Activated naive CD4-positive, alpha-beta T cell treated with anti-CD3 and anti-CD28 coated beads, Interleukin-2, amount 10 ng/mL, durations not matched to agents 7 days and 5 days (primary cell): Measurements from ENCODE around the gene RAB33A.

ENCODE experiments used
- CTCF ChIA-PET: fragments of 350-600 bp; sonication (Branson Sonifier 250); formaldehyde crosslinking; loops from one replicate; lab custom pipeline; 2021; ENCODE audit warnings: antibody characterized with exemption; lab: Charles Lee
- DNase-seq: peaks from one replicate; pipeline ENCODE4 v3.0.0-alpha.2; 2020
- H3K27ac Mint-ChIP-seq: one replicate; pipeline ENCODE4 v1.8.0; 2021; ENCODE audit warnings: mild to moderate bottlenecking, moderate library complexity, mixed read lengths
- H3K27me3 Mint-ChIP-seq: one replicate; pipeline ENCODE4 v1.8.0; 2021; ENCODE audit warnings: mild to moderate bottlenecking, mixed read lengths
- H3K36me3 Mint-ChIP-seq: one replicate; pipeline ENCODE4 v1.8.0; 2021; ENCODE audit warnings: mixed read lengths
- H3K4me1 Mint-ChIP-seq: one replicate; pipeline ENCODE4 v1.8.0; 2021; ENCODE audit warnings: mixed read lengths
- H3K4me3 Mint-ChIP-seq: one replicate; pipeline ENCODE4 v1.8.0; 2021; ENCODE audit warnings: mild to moderate bottlenecking, moderate library complexity, mixed read lengths
- H3K9me3 Mint-ChIP-seq: one replicate; pipeline ENCODE4 v1.8.0; 2021; ENCODE audit warnings: mixed read lengths

RAB33A gene

DNA sequence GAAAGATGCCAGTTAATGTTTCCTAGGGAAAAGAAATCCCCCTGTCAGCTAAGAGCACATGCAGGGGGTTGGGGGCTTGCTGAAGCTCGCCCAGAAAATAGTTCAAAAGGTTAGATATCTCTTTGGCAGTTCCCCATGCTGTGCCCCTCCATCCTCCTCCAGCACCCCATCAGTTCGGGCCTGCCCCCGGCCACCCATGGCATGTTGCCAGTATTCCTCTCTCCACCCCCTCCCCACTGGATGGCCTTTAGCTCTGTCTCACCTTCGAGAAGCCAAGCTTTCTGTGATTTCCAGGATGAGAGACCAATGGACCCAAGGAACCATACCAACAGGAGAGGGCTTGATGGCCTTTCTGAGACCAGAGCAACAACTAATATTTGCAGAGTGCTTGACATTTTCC is 5.2 kb downstream of the RAB33A start:
- Mint-ChIP-seq H3K4me1 (peaks cover 55% of the 10 kb centered on the region), H3K36me3 (peaks cover 49% of the 10 kb centered on the region), H3K4me3 (no peak overlapping the region), H3K27me3 (no peaks in the 10 kb centered on the region), H3K27ac (no peak overlapping the region), H3K9me3 (no peaks in the 10 kb centered on the region)
- CTCF ChIA-PET = interaction anchor here (0.5 to 1.4 kb wide), 4 partner anchors 15 to 96 kb away, joined by 3 to 6 read pairs (median 4); no protein-coding TSS in a partner anchor
- no peak for DNase-seq

DNA sequence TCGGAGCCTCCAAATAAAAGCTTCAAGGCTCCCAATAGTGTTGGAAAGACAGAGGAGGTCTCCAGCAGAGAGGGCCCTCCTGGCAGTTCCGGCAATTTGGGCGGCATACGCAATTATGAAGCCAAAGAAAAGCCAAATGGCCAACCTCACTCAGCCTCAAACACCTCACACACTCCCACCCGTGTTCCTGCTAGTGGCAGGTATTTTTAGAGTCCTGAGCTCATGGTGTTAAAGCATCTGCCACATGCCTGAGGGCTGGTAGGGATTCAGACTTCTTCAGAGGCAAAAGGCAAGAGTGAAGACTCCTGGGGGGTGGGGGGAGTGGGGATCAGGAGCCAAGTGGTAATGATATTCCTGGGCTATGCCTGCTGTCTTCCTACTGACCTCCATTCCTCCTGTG is 7.4 kb downstream of the RAB33A start:
- H3K4me3 Mint-ChIP-seq = no peak overlapping the region
- CTCF ChIA-PET = no interaction called here

DNA sequence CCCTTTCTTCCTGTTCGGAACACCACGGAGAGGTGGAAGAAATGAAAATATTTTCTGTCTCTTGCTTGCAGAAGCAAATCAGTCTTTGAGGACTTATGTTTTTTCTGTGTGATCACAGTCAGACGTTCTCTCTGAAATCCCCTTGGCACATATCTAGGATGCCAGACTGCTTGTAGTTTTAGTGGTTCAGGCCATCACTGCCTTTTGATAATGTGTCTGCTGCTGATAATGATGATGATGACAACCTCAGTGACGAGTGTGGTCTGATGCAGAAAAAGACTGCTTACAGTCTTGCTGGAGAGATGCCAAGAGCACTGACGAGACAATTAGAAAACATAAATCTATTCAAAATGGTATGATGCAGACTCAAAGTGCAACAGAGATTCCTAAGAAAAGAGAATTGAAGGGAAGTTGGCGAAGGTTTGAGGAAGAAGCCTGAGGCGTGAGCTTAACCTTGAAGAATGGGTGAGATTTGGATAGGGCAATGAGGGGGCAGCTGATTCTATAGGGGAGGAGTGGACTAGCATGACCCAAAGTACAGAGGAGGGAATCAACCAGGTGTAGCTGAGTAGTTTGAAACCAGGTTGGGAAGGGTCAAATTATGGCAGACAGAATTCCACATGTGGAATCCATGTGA is 7.9 kb downstream of the RAB33A start:
- Mint-ChIP-seq H3K27ac (peak overlapping the region; percentile 42), H3K9me3 (no peaks in the 10 kb centered on the region), H3K36me3 (peaks cover 41% of the 10 kb centered on the region), H3K4me1 (peaks cover 57% of the 10 kb centered on the region), H3K27me3 (no peaks in the 10 kb centered on the region), H3K4me3 (no peak overlapping the region)
- no peak for DNase-seq
- CTCF ChIA-PET = no interaction called here

More for the DNA sequence above, 7.4 kb downstream of the RAB33A start:
- Mint-ChIP-seq H3K4me1 (peaks cover 57% of the 10 kb centered on the region), H3K27ac (peak overlapping the region; percentile 42), H3K9me3 (no peaks in the 10 kb centered on the region), H3K27me3 (no peaks in the 10 kb centered on the region), H3K36me3 (peaks cover 44% of the 10 kb centered on the region)
- DNase-seq = no peak

DNA sequence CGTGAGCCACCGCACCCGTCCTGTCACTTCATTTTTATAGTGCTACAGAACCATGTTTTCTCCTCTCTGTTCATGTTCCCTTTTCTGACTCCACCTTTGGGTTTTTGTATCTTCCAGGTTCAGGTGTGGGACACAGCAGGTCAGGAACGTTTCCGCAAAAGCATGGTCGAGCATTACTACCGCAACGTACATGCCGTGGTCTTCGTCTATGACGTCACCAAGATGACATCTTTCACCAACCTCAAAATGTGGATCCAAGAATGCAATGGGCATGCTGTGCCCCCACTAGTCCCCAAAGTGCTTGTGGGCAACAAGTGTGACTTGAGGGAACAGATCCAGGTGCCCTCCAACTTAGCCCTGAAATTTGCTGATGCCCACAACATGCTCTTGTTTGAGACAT is 12.4 kb downstream of the RAB33A start:
- CTCF ChIA-PET = no interaction called here
- H3K36me3 Mint-ChIP-seq = peaks cover 20% of the 10 kb centered on the region
- peak overlapping the region; percentile 87 for H3K27ac Mint-ChIP-seq
- H3K27me3 Mint-ChIP-seq = no peaks in the 10 kb centered on the region
- H3K9me3 Mint-ChIP-seq = no peaks in the 10 kb centered on the region
- peak overlapping the region; percentile 35 for H3K4me3 Mint-ChIP-seq
- no peak for DNase-seq
- H3K4me1 Mint-ChIP-seq = peaks cover 43% of the 10 kb centered on the region

DNA sequence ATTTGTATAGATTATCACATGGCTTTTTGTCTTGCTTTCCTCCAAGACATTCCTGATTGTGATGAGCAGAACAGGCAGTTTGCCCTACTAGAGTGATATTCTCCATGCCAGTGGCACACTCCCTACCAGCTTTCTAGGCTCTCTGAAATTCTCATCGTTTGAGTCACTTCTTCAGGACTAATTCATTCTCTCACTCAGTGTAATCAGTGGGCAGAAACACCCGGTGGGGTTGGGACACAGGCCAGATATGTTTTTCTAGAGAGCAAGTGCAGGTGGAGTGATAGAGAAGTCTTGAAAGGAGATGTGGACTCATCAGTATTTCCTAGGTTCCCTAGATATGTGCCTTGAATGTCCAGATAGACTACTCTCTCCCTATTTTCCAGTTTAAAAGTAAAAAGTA is 13.1 kb downstream of the RAB33A start:
- Mint-ChIP-seq H3K36me3 (peaks cover 15% of the 10 kb centered on the region), H3K4me1 (peaks cover 37% of the 10 kb centered on the region), H3K4me3 (no peak overlapping the region), H3K27ac (peak overlapping the region; percentile 14), H3K27me3 (no peaks in the 10 kb centered on the region), H3K9me3 (no peaks in the 10 kb centered on the region)
- no peak for DNase-seq
- CTCF ChIA-PET = no interaction called here

DNA sequence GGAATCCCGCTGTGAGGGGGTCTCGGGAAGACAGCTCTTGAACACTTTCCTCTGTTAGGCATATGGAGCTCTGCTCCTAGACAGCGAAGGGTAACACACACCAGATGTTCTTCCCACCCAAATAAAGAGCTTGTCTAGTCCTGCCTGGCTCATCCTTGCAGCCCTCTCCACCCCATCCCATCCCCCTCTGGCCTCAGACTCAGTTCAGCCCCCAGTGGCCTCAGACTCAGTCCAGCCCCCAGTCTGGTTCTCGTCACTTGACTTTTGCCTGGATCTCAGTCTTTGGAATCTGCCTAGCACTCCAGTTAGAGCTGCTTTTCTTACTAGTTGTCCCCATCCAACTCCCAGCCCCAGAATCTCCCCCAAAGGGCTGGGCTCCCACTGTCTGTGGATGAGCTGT is 14.9 kb downstream of the RAB33A start:
- CTCF ChIA-PET = interaction anchor here (0.8 kb wide), 1 partner anchor 41 kb away, joined by 3 read pairs; no protein-coding TSS in a partner anchor
- Mint-ChIP-seq H3K9me3 (no peaks in the 10 kb centered on the region), H3K27me3 (no peaks in the 10 kb centered on the region), H3K36me3 (peaks cover 10% of the 10 kb centered on the region), H3K4me1 (peaks cover 30% of the 10 kb centered on the region), H3K4me3 (no peak overlapping the region), H3K27ac (no peak overlapping the region)
- DNase-seq = no peak

DNA sequence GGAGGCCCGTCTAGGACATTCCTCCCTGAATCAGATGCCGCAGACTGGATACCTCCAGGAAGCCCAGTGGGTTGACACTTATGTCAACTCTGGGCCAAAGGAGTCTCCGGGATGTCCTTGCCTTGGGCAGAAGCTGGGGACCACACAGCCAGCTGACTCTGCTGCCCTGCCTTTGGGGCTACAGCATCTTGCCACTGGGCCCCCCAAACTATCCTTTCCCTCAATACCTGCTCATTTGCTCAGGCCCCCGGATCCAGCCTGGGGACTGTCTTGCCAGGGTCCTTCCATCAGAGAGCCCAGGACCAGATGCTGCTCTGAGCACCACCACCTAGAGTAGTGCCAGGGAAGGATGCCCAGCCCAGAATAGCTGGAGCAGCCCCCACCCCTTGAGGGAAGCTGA is 19.0 kb downstream of the RAB33A start:
- Mint-ChIP-seq H3K36me3 (no peaks in the 10 kb centered on the region), H3K9me3 (no peaks in the 10 kb centered on the region), H3K27me3 (peaks cover 3% of the 10 kb centered on the region), H3K4me3 (no peak overlapping the region), H3K27ac (no peak overlapping the region), H3K4me1 (peaks cover 12% of the 10 kb centered on the region)
- no peak for DNase-seq
- CTCF ChIA-PET = interaction anchor here (1.0 to 5.9 kb wide), 4 partner anchors 16 to 586 kb away, joined by 3 to 67 read pairs (median 3); no protein-coding TSS in a partner anchor

DNA sequence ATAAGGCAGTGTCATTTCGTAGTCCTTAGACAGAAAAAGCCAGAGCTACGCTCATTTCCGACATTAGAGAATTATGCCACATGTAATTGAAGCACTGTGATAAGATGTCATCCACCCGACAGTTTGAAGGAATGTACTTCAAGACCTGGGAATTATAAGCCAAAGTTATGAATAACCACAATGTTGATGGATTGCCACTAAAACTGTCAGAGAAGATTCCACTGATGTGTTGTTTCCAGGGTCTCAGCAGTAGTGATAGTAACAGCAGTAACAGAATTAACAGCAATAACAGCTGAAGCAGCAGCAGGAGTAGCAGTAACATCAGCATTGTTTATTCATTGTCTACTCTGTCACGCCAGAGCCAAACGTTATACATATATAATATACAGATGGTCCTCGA is 24.7 kb downstream of the RAB33A start:
- Mint-ChIP-seq H3K27ac (no peak overlapping the region), H3K27me3 (peaks cover 3% of the 10 kb centered on the region), H3K36me3 (peaks cover 3% of the 10 kb centered on the region), H3K4me3 (no peak overlapping the region), H3K9me3 (no peaks in the 10 kb centered on the region), H3K4me1 (peaks cover 2% of the 10 kb centered on the region)
- DNase-seq = no peak
- CTCF ChIA-PET = no interaction called here

DNA sequence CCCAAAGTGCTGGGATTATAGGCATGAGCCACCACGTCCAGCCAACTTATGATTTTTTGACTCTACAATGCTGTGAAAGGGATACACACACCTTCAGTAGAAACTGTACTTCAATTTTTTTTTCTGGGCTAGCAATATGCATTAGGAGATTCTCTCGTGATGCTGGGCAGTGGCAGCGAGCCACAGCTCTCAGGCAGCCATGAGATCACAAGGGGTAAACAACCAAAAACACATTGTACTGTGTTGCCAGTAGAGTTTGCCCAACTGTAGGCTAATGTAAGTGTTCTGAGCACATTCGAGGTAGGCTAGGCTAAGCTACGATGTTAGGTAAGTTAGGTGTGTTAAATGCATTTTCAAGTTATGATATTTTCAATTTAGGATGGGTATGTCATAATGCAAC is 25.7 kb downstream of the RAB33A start:
- peaks cover 3% of the 10 kb centered on the region for H3K27me3 Mint-ChIP-seq
- no peak overlapping the region for H3K27ac Mint-ChIP-seq
- CTCF ChIA-PET = no interaction called here
- H3K4me3 Mint-ChIP-seq = no peak overlapping the region
- H3K4me1 Mint-ChIP-seq = peaks cover under 1% of the 10 kb centered on the region
- no peaks in the 10 kb centered on the region for H3K9me3 Mint-ChIP-seq
- peaks cover 3% of the 10 kb centered on the region for H3K36me3 Mint-ChIP-seq
- no peak for DNase-seq

DNA sequence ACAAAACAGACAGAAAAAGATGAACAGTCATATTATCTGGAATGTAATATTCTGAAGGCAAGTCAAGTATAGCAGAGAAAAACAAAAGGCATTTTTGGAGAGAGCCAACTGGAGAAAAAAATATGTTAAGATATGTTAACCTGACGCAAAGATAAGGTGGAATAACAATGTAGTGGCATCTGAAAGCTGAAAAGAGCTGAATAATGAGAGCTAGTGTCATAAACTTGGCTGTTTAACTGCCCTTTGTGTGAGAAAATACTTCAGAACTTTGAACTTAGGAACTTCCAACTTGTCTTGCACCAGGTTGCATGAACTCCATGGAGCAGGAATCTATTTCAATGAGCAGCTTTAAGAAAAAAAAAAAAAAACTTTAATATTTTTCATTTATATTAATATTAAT is 32.9 kb downstream of the RAB33A start:
- CTCF ChIA-PET = no interaction called here
- DNase-seq = no peak
- H3K4me1 Mint-ChIP-seq = no peaks in the 10 kb centered on the region
- no peaks in the 10 kb centered on the region for H3K27me3 Mint-ChIP-seq
- peaks cover 12% of the 10 kb centered on the region for H3K36me3 Mint-ChIP-seq
- no peak overlapping the region for H3K4me3 Mint-ChIP-seq
- no peaks in the 10 kb centered on the region for H3K9me3 Mint-ChIP-seq
- no peak overlapping the region for H3K27ac Mint-ChIP-seq

DNA sequence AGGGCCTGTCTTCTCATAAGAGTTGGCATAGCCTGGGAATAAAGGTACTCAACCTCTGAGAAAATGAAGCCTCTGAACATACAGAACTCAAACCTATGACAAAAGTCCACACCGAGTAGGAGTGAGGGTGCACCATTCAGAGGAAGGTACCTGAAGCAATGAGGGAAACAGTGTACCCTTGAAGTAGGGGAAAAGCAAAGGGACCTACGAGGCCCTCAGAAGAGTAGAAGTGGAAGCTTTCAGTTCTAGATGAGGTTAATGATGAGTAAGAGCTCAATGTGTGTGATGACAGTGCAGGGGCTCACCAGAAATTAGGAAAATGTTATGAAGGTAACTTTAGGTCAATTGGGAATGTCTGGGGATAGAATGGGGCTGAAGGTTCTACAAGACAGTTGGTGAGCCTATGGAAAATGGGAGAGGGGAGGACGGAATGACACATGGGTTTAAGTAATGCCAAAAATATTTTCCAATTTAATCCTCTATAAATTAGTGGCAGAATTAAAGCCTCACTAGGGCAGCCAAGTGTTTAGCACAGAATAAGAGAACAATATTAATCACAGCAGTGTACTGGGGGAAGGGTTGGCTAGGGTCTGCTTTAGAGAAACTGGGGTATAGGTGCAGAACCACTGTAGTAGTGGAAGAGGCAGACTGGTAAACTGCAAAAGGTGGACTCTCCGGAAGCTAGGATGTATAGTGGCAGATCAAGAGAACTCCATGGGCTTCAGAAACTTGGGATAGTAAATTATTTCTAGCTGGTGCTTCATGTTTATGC is 39.8 kb downstream of the RAB33A start:
- H3K4me3 Mint-ChIP-seq = no peak overlapping the region
- CTCF ChIA-PET = no interaction called here
- peaks cover 6% of the 10 kb centered on the region for H3K4me1 Mint-ChIP-seq
- no peaks in the 10 kb centered on the region for H3K27me3 Mint-ChIP-seq
- no peaks in the 10 kb centered on the region for H3K9me3 Mint-ChIP-seq
- DNase-seq = no peak
- no peak overlapping the region for H3K27ac Mint-ChIP-seq
- peaks cover 33% of the 10 kb centered on the region for H3K36me3 Mint-ChIP-seq

DNA sequence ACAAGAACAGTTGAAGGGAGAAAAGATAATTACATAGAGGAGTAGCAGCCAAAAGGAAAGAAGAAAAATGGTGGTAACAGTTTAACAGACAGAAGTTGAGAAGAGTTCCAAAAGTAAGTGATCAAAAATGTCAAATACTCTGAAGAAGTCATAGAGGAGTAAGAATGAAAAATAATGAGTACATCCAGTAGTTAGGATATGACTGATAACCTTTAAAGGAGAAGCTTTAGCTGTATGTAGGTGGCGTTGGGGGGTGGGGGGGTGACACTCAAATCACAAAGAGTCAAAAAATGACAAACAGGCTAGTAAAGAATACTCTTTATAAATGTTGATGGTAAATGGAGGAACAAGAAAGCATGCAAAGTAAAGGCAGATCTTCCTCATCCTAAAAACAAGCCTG is 40.6 kb downstream of the RAB33A start:
- peaks cover 6% of the 10 kb centered on the region for H3K4me1 Mint-ChIP-seq
- H3K27ac Mint-ChIP-seq = no peak overlapping the region
- CTCF ChIA-PET = no interaction called here

DNA sequence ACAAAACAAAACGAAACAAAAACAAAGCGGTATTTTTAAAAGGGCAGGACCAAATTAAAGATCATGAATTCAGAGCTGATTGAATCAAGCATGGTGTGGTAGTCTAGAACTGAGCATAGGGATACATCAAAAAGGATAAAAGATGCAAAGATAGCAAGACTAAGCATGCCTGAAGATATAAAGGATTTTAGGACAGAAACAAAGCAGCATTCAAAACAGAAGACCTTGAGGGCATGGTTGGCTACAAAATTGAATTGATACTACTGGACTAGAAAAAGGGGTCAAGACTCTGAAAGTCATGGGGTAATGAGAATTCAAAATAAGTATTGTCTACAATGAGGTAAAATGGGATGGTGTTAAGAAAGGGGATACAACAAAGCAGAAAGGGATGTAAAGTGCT is 41.6 kb downstream of the RAB33A start:
- peaks cover 33% of the 10 kb centered on the region for H3K36me3 Mint-ChIP-seq
- no peaks in the 10 kb centered on the region for H3K9me3 Mint-ChIP-seq
- no peak for DNase-seq
- H3K27me3 Mint-ChIP-seq = no peaks in the 10 kb centered on the region
- H3K4me3 Mint-ChIP-seq = no peak overlapping the region
- CTCF ChIA-PET = no interaction called here
- H3K27ac Mint-ChIP-seq = no peak overlapping the region
- H3K4me1 Mint-ChIP-seq = peaks cover 6% of the 10 kb centered on the region

More for the DNA sequence above, 40.6 kb downstream of the RAB33A start:
- Mint-ChIP-seq H3K27me3 (no peaks in the 10 kb centered on the region), H3K4me3 (no peak overlapping the region), H3K36me3 (peaks cover 36% of the 10 kb centered on the region), H3K9me3 (no peaks in the 10 kb centered on the region)
- no peak for DNase-seq

DNA sequence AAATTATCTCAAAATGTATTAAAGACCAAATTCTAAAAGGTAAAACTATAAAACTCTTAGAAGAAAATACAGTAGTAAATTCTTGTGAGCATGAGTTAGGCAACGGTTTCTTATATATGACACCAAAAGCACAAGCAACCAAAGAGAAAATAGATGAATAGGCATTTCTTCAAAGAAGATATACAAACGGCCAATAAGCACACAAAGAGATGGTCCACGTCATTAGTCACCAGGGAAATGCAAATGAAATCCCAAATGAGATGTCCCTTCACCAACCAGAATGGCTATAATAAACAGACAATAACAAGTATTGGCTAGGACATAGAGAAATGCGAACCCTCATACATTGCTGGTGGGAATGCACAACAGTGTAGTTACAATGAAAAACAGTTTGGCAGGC is 44.6 kb downstream of the RAB33A start:
- H3K27ac Mint-ChIP-seq = no peak overlapping the region
- CTCF ChIA-PET = no interaction called here

DNA sequence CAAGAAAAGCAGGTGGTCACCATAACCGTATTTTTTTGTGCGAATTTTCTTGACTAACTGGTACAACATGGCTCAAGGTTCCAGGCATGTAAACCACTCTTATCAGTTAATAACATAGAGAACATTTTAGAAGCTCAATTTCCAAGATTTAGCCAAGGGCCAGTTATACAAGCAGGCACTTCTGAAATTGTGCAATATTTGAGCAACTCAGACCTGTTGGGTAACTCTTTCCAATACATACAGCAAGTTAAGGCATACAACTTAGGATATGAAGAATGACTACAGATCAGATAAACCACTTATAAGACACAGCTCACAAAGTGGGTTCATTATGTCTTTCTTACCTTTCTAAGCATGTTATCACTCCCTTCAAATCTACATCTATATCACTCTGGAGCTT is 53.0 kb downstream of the RAB33A start:
- no peak overlapping the region for H3K4me3 Mint-ChIP-seq
- no peak overlapping the region for H3K27ac Mint-ChIP-seq
- CTCF ChIA-PET = interaction anchor here (0.5 to 1.7 kb wide), 2 partner anchors 19 to 692 kb away, joined by 3 read pairs; no protein-coding TSS in a partner anchor
- peaks cover 12% of the 10 kb centered on the region for H3K36me3 Mint-ChIP-seq
- no peaks in the 10 kb centered on the region for H3K4me1 Mint-ChIP-seq
- no peaks in the 10 kb centered on the region for H3K9me3 Mint-ChIP-seq
- no peak for DNase-seq
- H3K27me3 Mint-ChIP-seq = no peaks in the 10 kb centered on the region

More for the DNA sequence above, 44.6 kb downstream of the RAB33A start:
- H3K9me3 Mint-ChIP-seq = no peaks in the 10 kb centered on the region
- no peak for DNase-seq
- H3K4me1 Mint-ChIP-seq = peaks cover 10% of the 10 kb centered on the region
- peaks cover 30% of the 10 kb centered on the region for H3K36me3 Mint-ChIP-seq
- H3K4me3 Mint-ChIP-seq = no peak overlapping the region
- H3K27me3 Mint-ChIP-seq = no peaks in the 10 kb centered on the region
